Activated CD8-positive, alpha-beta T cell treated with anti-CD3 and anti-CD28 coated beads for 36 hours (primary cell): Measurements from ENCODE around the gene C1orf35. TPM values are rescaled to one million over a fixed set of nuclear protein-coding genes. Genes with fewer than 3 reads are reported as not detected.

Experiments
- ATAC-seq: fragments of 200-7000 bp; cut with Tn5 transposase; one replicate; pipeline ENCODE4 v1.10.0; 2021; ENCODE audit warnings: mild to moderate bottlenecking, moderate library complexity
- CTCF ChIA-PET: fragments of 350-600 bp; sonication (Branson Sonifier 250); formaldehyde crosslinking; loops from one replicate; lab custom pipeline; 2021; ENCODE audit warnings: antibody characterized with exemption; lab: Charles Lee
- POLR2A ChIA-PET: fragments of 350-600 bp; sonication (Branson Sonifier 250); formaldehyde crosslinking; loops from one replicate; lab custom pipeline; 2021; ENCODE audit warnings: antibody characterized with exemption; lab: Charles Lee
- DNase-seq: peaks from one replicate; pipeline ENCODE4 v3.0.0-alpha.2; 2020
- H3K27ac Mint-ChIP-seq: one replicate; pipeline ENCODE4 v1.8.0; 2021; ENCODE audit warnings: mild to moderate bottlenecking, mixed read lengths
- H3K27me3 Mint-ChIP-seq: one replicate; pipeline ENCODE4 v1.8.0; 2021; ENCODE audit warnings: mixed read lengths
- H3K36me3 Mint-ChIP-seq: one replicate; pipeline ENCODE4 v1.8.0; 2021; ENCODE audit warnings: low read depth, mixed read lengths
- H3K4me1 Mint-ChIP-seq: one replicate; pipeline ENCODE4 v1.8.0; 2021; ENCODE audit warnings: low read depth, mixed read lengths
- H3K4me3 Mint-ChIP-seq: one replicate; pipeline ENCODE4 v1.8.0; 2021; ENCODE audit warnings: mild to moderate bottlenecking, moderate library complexity, mixed read lengths
- H3K9me3 Mint-ChIP-seq: one replicate; pipeline ENCODE4 v1.8.0; 2021; ENCODE audit warnings: mixed read lengths
- CTCF ChIP-seq: fragments of 200-600 bp; IDR thresholded peaks from one replicate; pipeline ENCODE4 v1.8.0; 2022; ENCODE audit warnings: antibody characterized with exemption, mild to moderate bottlenecking
- intact Hi-C: fragments of 100-400 bp; cut with micrococcal nuclease; formaldehyde crosslinking; loops from one replicate; pipeline ENCODE4 v1.10.0; 2022
- total RNA-seq, 2 experiments: library from RNA; stranded (reverse); gene quantifications; one replicate each; pipeline ENCODE4 v1.2.3, GENCODE V29; 2021

The C1orf35 gene
- total RNA-seq, 2 experiments from 2014 or later, result 22.2 to 23.5 TPM

- ChIA-PET POLR2A (interaction anchor here (0.5 to 5.7 kb wide), 5 partner anchors 13 to 318 kb away, joined by 3 to 59 read pairs (median 5); partner anchors contain the start of gene IBA57), CTCF (interaction anchor here (1.3 to 7.4 kb wide), 2 partner anchors 9 to 26 kb away, joined by 4 to 44 read pairs; partner anchors contain the start of gene IBA57)
- peak; percentile 100 for DNase-seq
- no peak for TF ChIP-seq CTCF
- ATAC-seq, result peak; percentile 95
- Mint-ChIP-seq H3K27ac (peak within 1 kb of the TSS; percentile 99), H3K27me3 (no peaks in the 10 kb centered on the region), H3K36me3 (peaks cover 35% of the 10 kb centered on the region), H3K4me3 (peak within 1 kb of the TSS; percentile 99), H3K4me1 (peaks cover 42% of the 10 kb centered on the region), H3K9me3 (no peaks in the 10 kb centered on the region)
- intact Hi-C loops, result loop anchor here (1.0 kb wide), 1 partner anchor 26 kb away; no protein-coding TSS in a partner anchor
These were observed 37.0 kb upstream of the C1orf35 start, which contains the start of gene GUK1 for GRCh38 chr1:228139931-228140723. GUK1 (plus strand) TSS chr1:228140279; CDS start chr1:228140303, 24 bp downstream.

GRCh38 chr1:228139406-228139930 lies 36.3 kb upstream of the C1orf35 start:
- ChIA-PET CTCF (interaction anchor here (1.3 to 7.4 kb wide), 2 partner anchors 9 to 26 kb away, joined by 4 to 44 read pairs; partner anchors contain the start of gene IBA57), POLR2A (interaction anchor here (1.4 to 5.7 kb wide), 2 partner anchors 25 to 55 kb away, joined by 3 to 59 read pairs; partner anchors contain the start of gene IBA57)
- Mint-ChIP-seq H3K9me3 (no peaks in the 10 kb centered on the region), H3K4me1 (peaks cover 38% of the 10 kb centered on the region), H3K36me3 (peaks cover 35% of the 10 kb centered on the region), H3K27me3 (no peaks in the 10 kb centered on the region), H3K27ac (peak overlapping the region; percentile 99), H3K4me3 (peak overlapping the region; percentile 99)
- ATAC-seq (no peak), DNase-seq (no peak)
- no peak for TF ChIP-seq CTCF
- intact Hi-C loops, result loop anchor here (1.0 kb wide), 1 partner anchor 27 kb away; no protein-coding TSS in a partner anchor

DNA sequence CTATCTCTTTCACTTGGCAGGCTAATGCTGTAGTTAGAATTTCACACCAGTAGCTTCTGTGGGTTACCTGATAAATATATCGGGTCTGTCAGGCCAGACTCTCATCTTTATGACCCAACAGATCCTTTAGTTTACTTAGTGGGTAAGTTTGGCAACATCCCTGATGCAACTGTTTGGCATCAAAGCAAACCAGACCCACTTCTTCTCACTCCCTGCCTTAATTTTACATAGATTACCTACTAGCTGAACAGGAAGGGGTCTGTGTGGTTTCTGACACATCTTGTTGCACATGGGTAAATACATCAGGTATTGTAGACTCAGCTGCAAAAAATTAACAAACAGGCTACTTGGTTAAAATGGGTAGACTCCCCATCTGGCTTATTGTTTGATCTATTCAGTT lies 33.8 kb upstream of the C1orf35 start:
- CTCF ChIA-PET, result interaction anchor here (0.6 to 7.4 kb wide), 3 partner anchors 29 to 104 kb away, joined by 3 to 44 read pairs (median 3); partner anchors contain the start of gene IBA57
- Mint-ChIP-seq H3K27me3 (no peaks in the 10 kb centered on the region), H3K9me3 (no peaks in the 10 kb centered on the region)

GRCh38 chr1:228134591-228134990 lies 31.5 kb upstream of the C1orf35 start:
- CTCF ChIA-PET, result interaction anchor here (1.3 to 1.5 kb wide), 2 partner anchors 31 to 380 kb away, joined by 4 read pairs; no protein-coding TSS in a partner anchor
- POLR2A ChIA-PET, result interaction anchor here (1.7 kb wide), 1 partner anchor 35 kb away, joined by 3 read pairs; no protein-coding TSS in a partner anchor
- Mint-ChIP-seq H3K27ac (no peak overlapping the region), H3K27me3 (peaks cover 4% of the 10 kb centered on the region), H3K4me1 (peaks cover 14% of the 10 kb centered on the region), H3K36me3 (no peaks in the 10 kb centered on the region), H3K4me3 (no peak overlapping the region), H3K9me3 (no peaks in the 10 kb centered on the region)
- DNase-seq (no peak), ATAC-seq (no peak)
- intact Hi-C loops, result no loop called here
- TF ChIP-seq CTCF, result no peak

More for the DNA sequence above, 33.8 kb upstream of the C1orf35 start:
- no peak for TF ChIP-seq CTCF
- DNase-seq (no peak), ATAC-seq (no peak)
- Mint-ChIP-seq H3K27ac (peak overlapping the region; percentile 35), H3K4me3 (no peak overlapping the region), H3K4me1 (peaks cover 13% of the 10 kb centered on the region), H3K36me3 (peaks cover 14% of the 10 kb centered on the region)
- POLR2A ChIA-PET, result interaction anchor here (0.6 to 0.8 kb wide), 3 partner anchors 12 to 278 kb away, joined by 3 read pairs; no protein-coding TSS in a partner anchor
- intact Hi-C loops, result no loop called here
